OCI-LY1 (cell line): ENCODE measurements around the gene CSHL1.
"Not testable (repeated sequence)": the region's sequence is repeated elsewhere in the genome, so short reads cannot be mapped to it uniquely, and the experiment has no call there.

Source experiments
- H2AFZ ChIP-seq: fragments of 200-600 bp; sonication (generic), shearing (Covaris generic); 2 replicates; pipeline ENCODE4 v1.6.0; 2014; ENCODE audit warnings: antibody characterized with exemption, mild to moderate bottlenecking, low read length
- H3F3A ChIP-seq: fragments of 200-600 bp; sonication (generic), shearing (Covaris generic); 2 replicates; pipeline ENCODE4 v1.6.0; 2014; ENCODE audit warnings: mild to moderate bottlenecking, antibody characterized with exemption, low read length, moderate library complexity; ENCODE audit not compliant: insufficient read depth
- H3K27ac ChIP-seq: fragments of 200-600 bp; sonication (generic); 2 replicates; pipeline ENCODE4 v1.5.1; 2014; ENCODE audit warnings: low read length, mixed run types, mild to moderate bottlenecking, low read depth; ENCODE audit not compliant: poor library complexity, severe bottlenecking
- H3K27me3 ChIP-seq: fragments of 200-600 bp; sonication (generic); 2 replicates; pipeline ENCODE4 v1.6.0; 2014; ENCODE audit warnings: antibody characterized with exemption, mild to moderate bottlenecking, low read length, moderate library complexity; ENCODE audit not compliant: insufficient read depth
- H3K36me3 ChIP-seq: fragments of 200-600 bp; sonication (generic); 2 replicates; pipeline ENCODE4 v1.6.1; 2014; ENCODE audit warnings: mild to moderate bottlenecking, antibody characterized with exemption, low read length, moderate library complexity, mixed read lengths; ENCODE audit not compliant: insufficient read depth
- H3K4me1 ChIP-seq: fragments of 200-600 bp; sonication (generic); 2 replicates; pipeline ENCODE4 v1.5.1; 2014; ENCODE audit warnings: mild to moderate bottlenecking, low read length, moderate library complexity; ENCODE audit not compliant: insufficient read depth, severe bottlenecking
- H3K4me2 ChIP-seq: fragments of 200-600 bp; sonication (generic), shearing (Covaris generic); 2 replicates; pipeline ENCODE4 v1.6.1; 2014; ENCODE audit warnings: low read length
- H3K4me3 ChIP-seq: fragments of 200-600 bp; sonication (generic); 2 replicates; pipeline ENCODE4 v1.5.1; 2014; ENCODE audit warnings: low read length, low read depth, mild to moderate bottlenecking, mixed read lengths; ENCODE audit not compliant: poor library complexity, severe bottlenecking
- H3K79me2 ChIP-seq: fragments of 200-600 bp; shearing (Covaris generic); 2 replicates; pipeline ENCODE4 v1.6.1; 2016; ENCODE audit warnings: mixed run types, low read length, mixed read lengths; ENCODE audit not compliant: insufficient read depth
- H3K9ac ChIP-seq: fragments of 200-600 bp; sonication (generic), shearing (Covaris generic); 2 replicates; pipeline ENCODE4 v1.6.1; 2014; ENCODE audit warnings: mild to moderate bottlenecking, low read length, mixed read lengths
- H3K9me2 ChIP-seq: fragments of 200-600 bp; sonication (generic), shearing (Covaris generic); 2 replicates; pipeline ENCODE4 v1.6.1; 2014; ENCODE audit warnings: low read depth, mild to moderate bottlenecking, low read length, mixed read lengths
- H3K9me3 ChIP-seq: fragments of 200-600 bp; shearing (Covaris generic); 2 replicates; pipeline ENCODE4 v1.6.1; 2014; ENCODE audit warnings: low read length, mixed read lengths
- H4K20me1 ChIP-seq: fragments of 200-600 bp; sonication (generic), shearing (Covaris generic); 2 replicates; pipeline ENCODE4 v1.6.0; 2016; ENCODE audit warnings: mild to moderate bottlenecking, low read length; ENCODE audit not compliant: insufficient read depth
- TF ChIP-seq, protein P1 (sequence below): fragments of 200-600 bp; sonication (generic), shearing (Covaris generic); IDR thresholded peaks from 2 replicates; pipeline ENCODE4 v1.5.1; 2017; ENCODE audit warnings: mild to moderate bottlenecking, antibody characterized with exemption, low read length, moderate library complexity, mixed read lengths

Gene CSHL1

GRCh38 chr17:63907161-63907778 is 3.8 kb downstream of the CSHL1 start:
- not testable (repeated sequence) for H2AFZ ChIP-seq, H3K79me2 ChIP-seq, H3K27ac ChIP-seq, H3K4me2 ChIP-seq, H3K9me3 ChIP-seq, H3K4me3 ChIP-seq, H3F3A ChIP-seq, H3K27me3 ChIP-seq, H3K36me3 ChIP-seq, H3K9ac ChIP-seq, H3K4me1 ChIP-seq, H4K20me1 ChIP-seq, H3K9me2 ChIP-seq
- TF ChIP-seq, protein P1, sequence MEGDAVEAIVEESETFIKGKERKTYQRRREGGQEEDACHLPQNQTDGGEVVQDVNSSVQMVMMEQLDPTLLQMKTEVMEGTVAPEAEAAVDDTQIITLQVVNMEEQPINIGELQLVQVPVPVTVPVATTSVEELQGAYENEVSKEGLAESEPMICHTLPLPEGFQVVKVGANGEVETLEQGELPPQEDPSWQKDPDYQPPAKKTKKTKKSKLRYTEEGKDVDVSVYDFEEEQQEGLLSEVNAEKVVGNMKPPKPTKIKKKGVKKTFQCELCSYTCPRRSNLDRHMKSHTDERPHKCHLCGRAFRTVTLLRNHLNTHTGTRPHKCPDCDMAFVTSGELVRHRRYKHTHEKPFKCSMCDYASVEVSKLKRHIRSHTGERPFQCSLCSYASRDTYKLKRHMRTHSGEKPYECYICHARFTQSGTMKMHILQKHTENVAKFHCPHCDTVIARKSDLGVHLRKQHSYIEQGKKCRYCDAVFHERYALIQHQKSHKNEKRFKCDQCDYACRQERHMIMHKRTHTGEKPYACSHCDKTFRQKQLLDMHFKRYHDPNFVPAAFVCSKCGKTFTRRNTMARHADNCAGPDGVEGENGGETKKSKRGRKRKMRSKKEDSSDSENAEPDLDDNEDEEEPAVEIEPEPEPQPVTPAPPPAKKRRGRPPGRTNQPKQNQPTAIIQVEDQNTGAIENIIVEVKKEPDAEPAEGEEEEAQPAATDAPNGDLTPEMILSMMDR = peak; percentile 17; the same call in 1 of the 2 replicates

DNA sequence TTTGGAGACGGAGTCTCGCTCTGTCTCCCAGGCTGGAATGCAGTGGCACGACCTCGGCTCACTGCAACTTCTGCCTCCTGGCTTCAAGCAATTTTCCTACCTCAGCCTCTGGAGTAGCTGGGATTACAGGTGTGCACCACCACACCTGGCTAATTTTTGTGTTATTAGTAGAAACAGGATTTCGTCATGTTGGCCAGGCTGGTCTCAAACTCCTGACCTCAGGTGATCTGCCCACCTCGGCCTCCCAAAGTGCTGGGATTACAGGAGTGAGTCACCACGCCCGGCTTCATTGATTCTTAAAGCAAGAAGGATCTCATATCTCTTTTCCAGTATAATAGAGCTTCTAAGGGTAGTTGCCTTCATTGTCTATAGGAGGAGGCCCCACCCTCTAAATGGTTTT is 6.3 kb downstream of the CSHL1 start:
- not testable (repeated sequence) for H3K79me2 ChIP-seq

DNA sequence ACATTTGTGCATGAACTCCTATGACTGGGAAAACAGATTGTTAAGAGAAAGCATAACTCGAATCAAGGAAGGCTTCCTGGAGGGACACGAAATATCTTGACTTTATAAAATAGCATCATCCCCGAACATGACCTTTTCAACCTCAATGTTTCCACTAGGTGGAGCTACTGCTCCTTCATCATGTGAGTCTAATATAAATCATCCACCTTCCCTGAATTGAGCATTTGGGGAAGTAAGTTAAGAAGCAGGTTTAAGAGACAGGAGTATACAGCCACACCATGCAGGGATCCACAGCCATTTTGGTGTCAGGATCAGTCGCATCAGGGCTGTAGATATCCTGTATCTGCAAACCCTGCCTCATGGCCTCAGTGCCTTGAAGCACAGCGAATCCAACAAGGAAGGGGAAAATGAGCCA is 7.3 kb downstream of the CSHL1 start:
- H3K4me1 ChIP-seq, H3K9me2 ChIP-seq, H3K79me2 ChIP-seq, H3K4me3 ChIP-seq, H3K9me3 ChIP-seq, H3K4me2 ChIP-seq, H3K36me3 ChIP-seq, H3F3A ChIP-seq, H3K27me3 ChIP-seq, H4K20me1 ChIP-seq, H2AFZ ChIP-seq, H3K27ac ChIP-seq, H3K9ac ChIP-seq: not testable (repeated sequence)
- TF ChIP-seq, protein P1 = peak; percentile 30; the same call in 1 of the 2 replicates

More for the DNA sequence above, 6.3 kb downstream of the CSHL1 start:
- not testable (repeated sequence) for H3K36me3 ChIP-seq, H3K9me2 ChIP-seq, H3K4me3 ChIP-seq, H3K27ac ChIP-seq, H3F3A ChIP-seq, H2AFZ ChIP-seq, H4K20me1 ChIP-seq, H3K4me1 ChIP-seq, H3K4me2 ChIP-seq, H3K9me3 ChIP-seq, H3K9ac ChIP-seq, H3K27me3 ChIP-seq

DNA sequence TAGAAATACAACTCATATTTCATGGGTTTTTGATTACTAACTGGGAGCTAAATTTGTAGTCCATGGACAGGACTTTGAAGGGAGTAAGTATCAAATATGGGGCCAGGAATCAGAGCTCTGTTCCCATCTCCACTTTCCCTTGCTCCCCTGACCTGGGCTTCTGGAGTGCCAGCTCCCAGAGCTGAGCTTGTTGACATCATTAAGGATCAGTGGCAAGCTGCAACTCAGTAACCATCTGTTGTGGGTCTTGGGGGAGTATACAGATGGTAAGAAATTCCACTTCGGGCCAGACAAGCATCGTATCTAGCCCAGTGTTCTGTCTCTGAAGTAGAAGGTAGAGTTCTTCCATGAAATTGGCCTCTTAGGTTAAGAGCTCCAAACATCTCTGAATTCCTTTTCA is 9.1 kb downstream of the CSHL1 start:
- not testable (repeated sequence) for H3K9ac ChIP-seq, H3K79me2 ChIP-seq, H3K9me3 ChIP-seq, H3K4me1 ChIP-seq, H3K9me2 ChIP-seq, H3K36me3 ChIP-seq, H3K27ac ChIP-seq, H3F3A ChIP-seq, H2AFZ ChIP-seq, H3K27me3 ChIP-seq, H4K20me1 ChIP-seq, H3K4me2 ChIP-seq, H3K4me3 ChIP-seq

DNA sequence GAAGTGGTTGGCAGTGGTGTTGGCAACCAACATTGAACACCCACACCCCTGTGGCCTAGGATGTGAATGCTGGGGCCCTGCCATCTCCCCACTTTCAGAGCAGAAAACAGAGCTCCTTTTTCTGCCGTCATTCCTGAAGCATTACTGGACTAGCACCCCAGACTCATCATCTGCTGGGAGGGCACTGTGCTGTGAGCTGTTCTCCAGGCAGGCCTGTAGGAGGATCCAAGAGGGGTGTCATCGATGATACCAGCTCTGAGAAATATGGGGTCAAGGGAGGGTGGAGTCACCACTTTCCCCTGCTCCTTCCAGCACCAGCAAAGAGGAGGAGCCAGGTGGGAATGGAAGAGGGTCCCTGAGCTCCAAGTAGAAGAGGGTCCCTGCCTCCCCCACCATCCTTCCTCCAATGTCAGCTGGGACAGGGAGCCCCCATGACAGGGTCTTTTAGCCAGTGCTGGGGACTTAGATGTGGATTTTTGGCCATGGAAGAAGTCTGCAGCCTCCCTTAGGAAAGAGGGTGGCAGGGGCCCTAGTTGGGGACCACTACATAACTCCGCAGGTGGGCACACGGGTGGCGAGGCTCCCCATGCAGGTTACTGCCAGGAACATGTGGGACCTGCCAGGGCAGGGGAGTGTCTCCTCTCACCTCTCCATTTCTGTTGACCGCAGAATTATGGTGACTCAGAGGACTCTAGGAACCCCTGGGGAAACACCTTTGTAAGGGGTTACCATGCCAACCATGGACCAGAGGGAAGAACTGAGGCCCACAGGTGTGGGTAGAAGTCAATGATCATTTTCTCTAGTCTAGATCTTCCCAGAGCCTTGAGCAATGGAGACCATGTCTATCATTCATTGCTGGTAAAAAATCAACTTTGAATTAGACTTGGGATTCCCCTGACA is 11.9 kb downstream of the CSHL1 start:
- H4K20me1 ChIP-seq, H3K9ac ChIP-seq, H3K27me3 ChIP-seq, H3K36me3 ChIP-seq, H3F3A ChIP-seq, H2AFZ ChIP-seq, H3K4me3 ChIP-seq, H3K9me2 ChIP-seq, H3K27ac ChIP-seq, H3K4me1 ChIP-seq, H3K4me2 ChIP-seq, H3K79me2 ChIP-seq, H3K9me3 ChIP-seq: not testable (repeated sequence)

- not testable (repeated sequence) for H3K9ac ChIP-seq, H3K4me1 ChIP-seq, H3K27ac ChIP-seq, H3F3A ChIP-seq, H3K9me2 ChIP-seq, H4K20me1 ChIP-seq, H3K79me2 ChIP-seq, H3K36me3 ChIP-seq, H3K4me2 ChIP-seq, H2AFZ ChIP-seq, H3K4me3 ChIP-seq, H3K9me3 ChIP-seq, H3K27me3 ChIP-seq
Observed at GRCh38 chr17:63896524-63897354, 14.3 kb downstream of the CSHL1 start, which contains the start of gene CSH1. CSH1 (minus strand) TSS chr17:63896574; CDS start chr17:63896511, 63 bp downstream.
